Measurements from ENCODE around the gene UBA52. TPM values are rescaled to one million over a fixed set of nuclear protein-coding genes. Genes with fewer than 3 reads are reported as not detected.
"Not testable (repeated sequence)": the region's sequence is repeated elsewhere in the genome, so short reads cannot be mapped to it uniquely, and the experiment has no call there.

Gene UBA52
- total RNA-seq, 8 experiments from 2014 or later: 1,160 to 2,382 (median 1,457) TPM

DNA sequence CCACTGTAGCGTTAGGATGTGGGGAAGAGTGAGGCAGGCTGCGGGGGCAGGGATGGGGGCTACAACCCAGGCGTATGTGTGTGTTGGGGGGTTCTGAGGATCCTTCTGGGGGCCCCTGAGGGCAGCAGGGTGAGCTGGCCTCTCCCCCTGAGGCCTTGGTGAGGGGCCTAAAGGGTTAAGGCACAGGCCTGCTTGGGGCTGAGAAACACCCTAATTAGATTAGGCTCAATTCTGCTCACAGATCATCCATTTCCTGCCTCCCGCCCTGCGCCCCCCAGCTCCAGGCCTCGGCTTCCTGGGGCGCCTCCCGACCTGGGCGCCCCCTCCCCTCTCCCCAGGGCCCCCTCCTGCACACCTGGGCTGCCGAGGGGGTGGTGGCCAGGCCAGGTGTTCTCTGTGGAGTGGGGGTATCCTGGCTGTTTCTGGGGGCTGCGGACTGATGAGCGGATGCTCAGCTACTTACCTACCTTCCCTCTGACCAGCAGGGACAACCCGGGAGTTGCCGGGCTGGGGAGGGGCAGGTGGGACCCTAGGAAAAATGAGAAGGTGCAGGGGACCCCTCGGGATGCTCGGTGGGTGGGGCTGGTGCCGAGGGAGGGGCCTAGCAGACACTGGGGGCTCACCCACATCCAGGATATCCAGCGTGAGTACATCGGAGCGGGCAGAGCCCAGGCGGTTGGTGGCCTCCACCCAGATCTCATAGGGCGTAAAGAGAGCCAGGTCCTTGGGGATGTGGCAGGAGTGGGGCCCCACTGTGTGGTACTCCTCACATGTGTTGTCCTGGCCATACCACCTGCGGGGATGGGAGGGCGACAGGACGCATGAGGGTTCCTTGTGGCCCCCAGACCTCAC, 26.4 kb downstream of the UBA52 start:
- Histone ChIP-seq H3K27ac (no peak overlapping the region), H3K4me3 (no peak overlapping the region), H3K4me1 (replicated peaks in 1 of 2) (peaks cover 9 to 21% of the 10 kb centered on the region in 2 donors)
- no peak for ATAC-seq (replicated peaks in 6 of 8)
- in situ Hi-C loops (cut with MboI; ENCODE audit: low pct_unique_long_range_greater_than_20kb in 2 of 9, low sequenced_read_pairs in 9 of 9, unreplicated experiment in 9 of 9): loop anchor here in 6 of 9 experiments (10.0 to 25.0 kb wide), 4 partner anchors 239 to 389 kb away; partner anchors contain the start of gene UPF1 (in 3 of the 6)
- no CpG with 5 or more reads among the region's 25 CpGs for WGBS, 10 experiments

DNA sequence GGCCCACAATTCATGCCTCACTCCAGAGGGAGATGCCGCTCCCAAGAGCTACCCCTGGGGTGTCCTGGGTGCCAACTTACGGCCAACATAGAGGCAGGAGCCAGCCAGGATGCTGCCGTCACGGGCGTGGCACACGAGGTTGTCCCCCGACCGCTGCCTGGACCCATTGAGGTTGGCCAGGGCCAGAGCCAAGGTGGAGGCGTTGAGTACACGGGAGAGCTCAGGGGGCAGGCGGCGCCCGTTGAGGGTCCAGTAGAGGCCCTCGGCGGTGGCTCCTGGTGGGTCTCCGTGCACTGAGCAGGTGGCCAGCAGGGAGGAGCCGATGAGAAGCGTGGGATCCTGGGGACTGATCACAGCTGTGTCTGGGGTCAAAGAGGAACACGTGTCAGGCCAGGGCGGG, 27.8 kb downstream of the UBA52 start:
- WGBS, 10 experiments: 76 to 100% (median 93%) methylated on average over 1 to 11 of the region's 20 CpGs; no CpG with 5 or more reads in 6 of the 10 experiments
- in situ Hi-C loops (cut with MboI; ENCODE audit: low pct_unique_long_range_greater_than_20kb in 2 of 9, low sequenced_read_pairs in 9 of 9, unreplicated experiment in 9 of 9): loop anchor here in 6 of 9 experiments (10.0 to 25.0 kb wide), 4 partner anchors 238 to 388 kb away; partner anchors contain the start of gene UPF1 (in 3 of the 6)
- H3K4me3 ChIP-seq: no peak overlapping the region
- H3K27ac ChIP-seq: no peak overlapping the region
- no peak for ATAC-seq (replicated peaks in 6 of 8)
- H3K4me1 ChIP-seq (replicated peaks in 1 of 2): peaks cover 9 to 25% of the 10 kb centered on the region in 2 donors

DNA sequence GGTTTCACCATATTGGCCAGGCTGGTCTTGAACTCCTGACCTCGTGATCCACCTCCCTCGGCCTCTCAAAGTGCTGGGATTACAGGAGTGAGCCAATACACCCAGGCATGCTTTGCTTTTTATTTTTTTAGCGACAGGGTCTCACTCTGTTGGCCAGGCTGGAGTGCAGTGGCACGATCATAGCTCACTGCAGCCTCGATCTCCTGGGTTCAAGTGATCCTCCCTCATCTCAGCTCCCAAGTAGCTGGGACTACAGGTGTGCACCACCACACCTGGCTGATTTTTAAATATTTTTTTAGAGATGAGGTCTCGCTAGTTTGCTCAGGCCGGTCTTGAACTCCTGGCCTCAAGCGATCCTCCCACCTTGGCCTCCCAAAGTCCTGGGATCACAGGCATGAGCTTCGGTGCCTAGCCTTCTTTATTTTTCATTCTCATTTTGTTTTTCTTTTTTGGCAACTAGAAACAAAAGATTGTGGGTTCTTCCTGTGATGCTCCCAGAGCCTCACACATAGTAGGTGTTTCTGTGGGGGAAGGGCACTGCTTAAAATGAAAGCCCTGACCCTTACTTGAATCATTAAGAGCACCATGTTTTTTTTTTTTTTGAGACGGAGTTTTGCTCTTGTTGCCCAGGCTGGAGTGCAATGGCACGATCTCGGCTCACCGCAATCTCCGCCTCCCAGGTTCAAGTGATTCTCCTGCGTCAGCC, 29.2 kb downstream of the UBA52 start:
- H3K4me3 ChIP-seq; H3K27ac ChIP-seq; ATAC-seq (replicated peaks in 6 of 8); in situ Hi-C loops (cut with MboI; ENCODE audit: low pct_unique_long_range_greater_than_20kb in 2 of 9, low sequenced_read_pairs in 9 of 9, unreplicated experiment in 9 of 9): not testable (repeated sequence)
- H3K4me1 ChIP-seq (replicated peaks in 1 of 2): peaks cover 0 to 20% of the 10 kb centered on the region in 2 donors
- WGBS, 10 experiments: 61 to 100% (median 91%) methylated on average over 3 to 11 of the region's 15 CpGs; no CpG with 5 or more reads in 1 of the 10 experiments

DNA sequence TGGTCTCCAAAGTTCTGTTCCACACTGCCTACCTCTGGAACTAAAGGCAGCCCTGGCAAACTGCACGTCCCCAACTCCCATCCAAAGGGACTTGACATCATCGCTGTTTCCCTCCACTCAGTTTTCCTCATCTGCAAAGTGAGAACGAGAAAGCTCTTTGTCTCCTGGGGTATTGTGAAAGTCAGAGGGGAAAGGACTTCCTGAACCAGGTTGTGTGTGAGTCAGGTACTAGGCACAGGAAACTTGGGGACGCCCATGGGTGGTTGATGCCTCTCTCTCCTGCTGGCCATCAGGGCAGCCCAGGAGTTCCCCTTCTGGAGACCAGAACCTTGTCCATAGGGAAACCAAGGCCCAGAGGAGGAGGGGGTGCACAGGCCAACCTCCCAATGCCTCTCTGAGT, 30.2 kb downstream of the UBA52 start:
- 60 to 100% (median 83%) methylated on average over 1 to 3 of the region's 4 CpGs; no CpG with 5 or more reads in 4 of the 10 experiments for WGBS, 10 experiments
- no peak for ATAC-seq (replicated peaks in 6 of 8)
- Histone ChIP-seq H3K4me3 (no peak overlapping the region), H3K27ac (no peak overlapping the region), H3K4me1 (replicated peaks in 1 of 2) (peaks cover 4 to 22% of the 10 kb centered on the region in 2 donors)
- in situ Hi-C loops (cut with MboI; ENCODE audit: low pct_unique_long_range_greater_than_20kb in 2 of 9, low sequenced_read_pairs in 9 of 9, unreplicated experiment in 9 of 9): no loop called here

DNA sequence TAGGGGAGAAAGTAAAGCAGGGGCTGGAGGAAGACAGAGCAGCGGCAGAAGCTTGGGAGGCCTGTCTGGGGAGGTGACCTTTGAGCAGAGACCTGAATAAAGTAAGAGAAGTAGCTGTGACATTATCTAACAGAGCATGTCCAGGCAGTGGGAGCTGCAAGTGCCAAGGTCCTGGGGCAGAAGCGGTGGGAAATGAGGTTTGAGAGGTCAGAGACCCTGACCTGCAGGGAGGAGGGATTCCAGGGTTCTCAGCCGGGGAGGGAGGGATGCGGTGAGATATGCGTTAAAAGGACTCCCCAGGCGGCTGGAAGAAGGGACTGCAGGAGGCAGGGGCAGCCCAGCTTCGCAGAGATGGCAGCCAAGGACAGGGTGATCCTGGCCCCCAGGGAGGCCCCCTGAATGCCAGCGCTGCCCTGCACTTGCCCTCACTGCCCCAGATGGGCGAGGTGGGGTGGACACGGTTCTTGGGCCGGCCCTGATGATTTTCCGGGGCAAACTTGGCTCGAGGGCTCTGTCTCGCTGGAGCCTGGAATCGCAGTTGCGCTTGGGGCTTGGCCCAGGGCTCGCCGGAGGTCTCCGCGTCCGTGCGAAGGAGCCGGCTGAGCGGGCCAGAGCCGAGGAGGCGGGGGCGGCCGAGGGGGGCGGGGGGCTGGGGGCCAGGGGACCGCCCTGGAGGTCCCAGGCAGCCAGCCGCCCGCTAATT, 31.7 kb downstream of the UBA52 start:
- ATAC-seq (replicated peaks in 6 of 8): peak; percentile 29 to 72 (median 43)
- H3K27ac ChIP-seq: no peak overlapping the region
- in situ Hi-C loops (cut with MboI; ENCODE audit: low pct_unique_long_range_greater_than_20kb in 2 of 9, low sequenced_read_pairs in 9 of 9, unreplicated experiment in 9 of 9): no loop called here
- H3K4me1 ChIP-seq (replicated peaks in 1 of 2): peaks cover 4 to 28% of the 10 kb centered on the region in 2 donors
- no peak overlapping the region for H3K4me3 ChIP-seq
- 10 to 57% (median 24%) methylated on average over 1 to 4 of the region's 32 CpGs; no CpG with 5 or more reads in 4 of the 10 experiments for WGBS, 10 experiments

DNA sequence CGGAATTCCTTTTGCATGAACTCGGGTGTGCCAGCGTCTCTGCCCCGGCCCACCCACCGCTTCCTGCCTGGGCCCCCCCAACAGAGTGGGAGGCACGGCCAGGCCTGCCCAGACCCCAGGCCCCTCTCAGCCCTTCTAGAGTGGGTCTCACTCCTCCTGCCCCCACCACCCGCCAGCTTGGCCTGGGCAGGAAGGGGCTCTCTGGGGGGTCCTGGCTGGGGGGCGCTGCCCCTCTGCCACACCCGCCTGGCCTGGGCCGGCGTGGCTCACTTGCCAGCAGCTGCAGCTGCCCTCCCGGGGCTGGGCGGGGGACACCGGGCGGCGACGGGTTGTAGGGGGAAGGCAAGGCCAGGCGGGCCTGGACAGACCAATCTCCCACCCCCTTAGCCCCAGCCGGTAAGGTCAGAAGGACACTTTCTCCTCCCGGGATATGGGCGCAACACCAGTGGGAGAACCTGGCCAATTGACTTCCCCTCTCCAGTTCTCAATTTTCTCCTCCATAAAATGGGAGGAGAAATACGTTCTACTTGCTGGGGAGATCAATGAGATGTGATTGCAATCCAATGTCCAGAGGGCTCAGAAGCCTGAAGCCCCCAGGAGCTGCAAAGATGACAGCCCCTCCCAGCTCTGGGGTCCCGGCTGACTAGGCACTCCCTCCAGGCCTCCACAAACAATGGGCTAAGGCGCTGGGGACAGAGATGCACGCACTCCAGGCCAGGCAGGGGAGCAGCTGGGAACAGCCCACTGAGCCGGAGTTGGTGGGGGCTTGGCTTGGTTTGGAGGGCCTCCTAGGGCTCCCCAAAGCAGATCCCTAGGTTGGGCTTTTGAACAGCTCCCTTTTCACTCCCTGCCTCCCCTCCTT, 32.5 kb downstream of the UBA52 start:
- peak in 5 of 8 experiments; percentile 5 to 18 (median 14) for ATAC-seq (replicated peaks in 6 of 8)
- Histone ChIP-seq H3K4me3 (no peak overlapping the region), H3K27ac (no peak overlapping the region), H3K4me1 (replicated peaks in 1 of 2) (peaks cover 4 to 28% of the 10 kb centered on the region in 2 donors)
- 10 to 33% (median 31%) methylated on average over 2 to 4 of the region's 26 CpGs; no CpG with 5 or more reads in 7 of the 10 experiments for WGBS, 10 experiments
- in situ Hi-C loops (cut with MboI; ENCODE audit: low pct_unique_long_range_greater_than_20kb in 2 of 9, low sequenced_read_pairs in 9 of 9, unreplicated experiment in 9 of 9): no loop called here

DNA sequence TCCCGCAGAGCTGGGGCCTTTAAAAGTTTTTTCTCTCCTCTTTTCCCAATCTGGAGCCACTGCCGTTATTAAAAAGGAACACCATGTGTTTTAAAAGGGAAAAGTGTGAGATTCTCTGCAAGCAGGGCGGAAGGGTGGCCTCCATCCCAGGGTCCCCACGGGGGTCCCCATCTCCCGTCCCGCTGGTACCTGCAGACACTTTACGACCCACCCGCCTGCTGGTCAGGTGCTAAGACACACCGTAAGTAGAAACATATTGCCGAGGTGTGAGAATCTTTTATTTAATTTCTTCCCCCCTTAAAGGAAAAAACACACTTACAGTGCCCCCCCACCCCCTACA, 33.1 kb downstream of the UBA52 start:
- Histone ChIP-seq H3K27ac (no peak overlapping the region), H3K4me3 (no peak overlapping the region), H3K4me1 (replicated peaks in 1 of 2) (peaks cover 4 to 28% of the 10 kb centered on the region in 2 donors)
- WGBS, 10 experiments: 0 to 38% (median 5%) methylated on average over 1 to 7 of the region's 10 CpGs; no CpG with 5 or more reads in 4 of the 10 experiments
- in situ Hi-C loops (cut with MboI; ENCODE audit: low pct_unique_long_range_greater_than_20kb in 2 of 9, low sequenced_read_pairs in 9 of 9, unreplicated experiment in 9 of 9): no loop called here
- no peak for ATAC-seq (replicated peaks in 6 of 8)

DNA sequence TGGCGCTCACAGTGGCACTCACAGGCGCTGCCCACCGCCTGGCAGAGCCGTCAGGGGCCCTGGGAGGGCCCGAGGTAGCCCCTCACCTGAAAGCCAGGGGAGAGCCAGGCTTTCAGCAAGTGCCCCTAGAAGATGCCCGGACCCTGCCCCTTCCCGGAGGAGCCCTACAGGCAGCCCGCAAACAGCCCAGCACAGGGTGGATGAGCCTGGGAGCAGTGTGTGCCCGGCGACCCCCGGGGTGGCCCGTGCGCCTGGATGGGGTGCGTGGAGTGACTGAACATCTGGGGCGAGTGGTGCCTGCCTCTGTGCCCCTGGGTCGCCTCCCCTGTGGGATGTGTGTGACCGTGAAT, 33.5 kb downstream of the UBA52 start:
- ATAC-seq (replicated peaks in 6 of 8): no peak
- in situ Hi-C loops (cut with MboI; ENCODE audit: low pct_unique_long_range_greater_than_20kb in 2 of 9, low sequenced_read_pairs in 9 of 9, unreplicated experiment in 9 of 9): no loop called here
- no peak overlapping the region for H3K4me3 ChIP-seq
- WGBS, 10 experiments: 6 to 8% methylated on average over 3 to 4 of the region's 17 CpGs; no CpG with 5 or more reads in 8 of the 10 experiments
- no peak overlapping the region for H3K27ac ChIP-seq
- peaks cover 4 to 29% of the 10 kb centered on the region in 2 donors for H3K4me1 ChIP-seq (replicated peaks in 1 of 2)

DNA sequence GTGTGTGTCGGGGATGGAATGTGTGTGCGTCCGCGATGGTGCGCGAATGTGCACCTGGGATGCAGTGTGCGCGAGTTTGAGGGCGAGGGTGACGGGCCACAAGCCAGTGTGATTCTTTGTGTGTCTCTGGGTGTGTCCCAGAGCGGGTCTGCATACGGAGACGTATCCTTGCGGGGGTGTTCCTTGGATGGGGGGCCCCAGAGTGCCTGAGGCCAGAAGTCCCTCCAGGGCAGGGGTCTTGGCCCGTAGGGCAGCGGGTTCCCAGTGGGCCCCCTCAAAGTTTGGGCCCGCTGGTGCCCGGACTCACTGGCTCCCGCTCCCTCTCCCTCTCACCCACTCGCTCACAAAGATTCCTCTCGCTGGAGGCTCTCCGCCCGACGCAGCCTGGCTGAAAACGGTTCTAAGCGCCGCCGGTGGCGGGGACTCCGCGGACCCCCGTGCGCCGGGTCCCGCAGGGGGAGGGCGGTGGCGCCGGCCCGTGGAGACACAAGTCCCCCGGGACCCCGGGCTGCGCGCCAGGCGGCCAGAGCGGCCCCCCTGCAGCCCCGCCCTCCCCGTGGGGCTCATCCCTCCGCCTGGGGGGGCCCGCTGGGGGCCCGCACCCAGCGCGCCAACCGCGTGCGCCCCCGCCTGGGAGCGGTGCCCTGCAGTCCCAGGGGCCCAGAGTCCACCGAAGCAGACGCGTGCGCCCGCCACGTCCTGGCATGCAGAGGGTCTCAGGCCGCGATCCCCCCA, 34.1 kb downstream of the UBA52 start:
- in situ Hi-C loops (cut with MboI; ENCODE audit: low pct_unique_long_range_greater_than_20kb in 2 of 9, low sequenced_read_pairs in 9 of 9, unreplicated experiment in 9 of 9): no loop called here
- WGBS, 10 experiments: 5 to 20% (median 15%) methylated on average over 2 to 11 of the region's 65 CpGs; no CpG with 5 or more reads in 7 of the 10 experiments
- H3K4me3 ChIP-seq: no peak overlapping the region

DNA sequence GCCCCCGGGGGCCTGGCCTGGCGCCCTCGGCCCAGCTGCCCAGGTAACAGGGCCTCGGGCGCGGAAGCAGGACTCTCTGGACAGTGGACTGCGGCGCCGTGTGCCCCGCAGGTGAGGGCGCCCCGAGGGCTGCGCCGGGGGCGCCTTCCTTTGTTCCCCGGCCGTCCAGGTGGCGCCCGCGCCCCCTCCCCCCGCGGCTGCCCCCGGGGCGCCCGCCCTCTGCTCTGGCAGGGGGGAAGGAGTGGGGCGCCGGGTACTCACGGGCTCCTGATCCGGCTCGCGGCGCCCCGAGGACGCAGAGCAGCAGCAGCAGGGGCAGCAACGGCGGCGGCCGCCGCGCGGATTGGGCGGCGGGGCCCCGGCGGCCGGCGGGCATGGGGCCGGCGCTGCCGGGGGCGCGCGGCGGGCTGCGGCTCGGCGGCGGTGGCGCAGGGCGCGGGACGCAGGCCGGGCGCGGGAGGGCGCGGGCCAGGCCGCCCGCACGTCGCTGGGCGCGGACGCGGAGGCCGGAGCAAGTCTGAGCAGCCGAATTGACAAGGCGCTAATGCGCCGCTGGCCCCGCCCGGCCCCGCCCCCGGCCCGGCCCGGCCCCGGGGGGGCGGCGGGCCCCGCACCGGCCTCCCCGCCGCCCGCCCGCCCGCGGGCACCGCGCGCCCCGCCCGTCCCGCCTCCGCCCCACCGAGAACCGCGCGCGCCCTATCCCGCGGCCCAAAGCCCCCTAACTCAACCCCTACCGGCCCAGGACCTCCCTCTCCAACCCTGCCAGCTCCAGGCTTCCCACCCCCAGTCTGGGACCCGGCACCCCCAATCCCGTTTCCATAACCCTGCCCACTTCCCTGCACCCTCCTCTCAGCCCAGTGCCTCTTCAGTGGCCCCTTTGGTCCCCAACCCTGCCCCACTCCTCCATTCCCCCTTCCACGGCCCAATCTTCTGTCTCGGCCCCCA, 34.9 kb downstream of the UBA52 start, which contains the start of gene CRLF1:
Gene CRLF1, minus strand, starts transcription at position 519 of the 945 bp plus-strand sequence. Its CDS starts 143 bp downstream, at position 376.
- Histone ChIP-seq H3K4me3 (peak within 1 kb of the TSS in 2 of 5 donors; percentile 8 to 13), H3K4me1 (replicated peaks in 1 of 2) (peaks cover 13 to 41% of the 10 kb centered on the region in 2 donors), H3K27ac (no peak within 1 kb of the TSS)
- in situ Hi-C loops (cut with MboI; ENCODE audit: low pct_unique_long_range_greater_than_20kb in 2 of 9, low sequenced_read_pairs in 9 of 9, unreplicated experiment in 9 of 9): no loop called here
- WGBS, 10 experiments: no CpG with 5 or more reads among the region's 116 CpGs
- peak in 6 of 8 experiments; percentile 7 to 49 (median 27) for ATAC-seq (replicated peaks in 6 of 8)

More for the DNA sequence above, 34.1 kb downstream of the UBA52 start:
- H3K27ac ChIP-seq: no peak overlapping the region
- ATAC-seq (replicated peaks in 6 of 8): peak in 3 of 8 experiments; percentile 3 to 27 (median 15)
- H3K4me1 ChIP-seq (replicated peaks in 1 of 2): peaks cover 5 to 35% of the 10 kb centered on the region in 2 donors
